SK-N-SH (cell line): ENCODE data around the gene EIF3D. TPM values are rescaled to one million over a fixed set of nuclear protein-coding genes. Genes with fewer than 3 reads are reported as not detected.

Experiments used
- CTCF ChIA-PET: fragments of 300-600, 350-600 bp; formaldehyde crosslinking; extraction: SDS; loops from one replicate; lab custom pipeline; 2021; lab: Yijun Ruan, JAX
- POLR2A ChIA-PET: fragments of 350-600 bp; sonication (Branson Sonifier 250); formaldehyde crosslinking; extraction: SDS; loops from one replicate; lab custom pipeline; 2020; ENCODE audit warnings: antibody characterized with exemption, inconsistent platforms; lab: Yijun Ruan, JAX
- DNase-seq: peaks from one replicate; pipeline ENCODE4 v3.0.0; 2012
- H2AFZ ChIP-seq: fragments of 200-600 bp; sonication (generic); 2 replicates; pipeline ENCODE4 v1.8.1; 2016; ENCODE audit warnings: antibody characterized with exemption, mild to moderate bottlenecking, low read depth
- H3F3A ChIP-seq: fragments of 200-600 bp; sonication (generic); replicated peaks from 2 replicates; pipeline ENCODE3; 2016; ENCODE audit warnings: antibody characterized with exemption, mild to moderate bottlenecking; ENCODE audit not compliant: insufficient read depth
- H3K27ac ChIP-seq, 2 experiments: fragments of 200-500 bp in 1 of 2; fragments of 200-600 bp in 1 of 2; sonication (Bioruptor generic) in 1 of 2; sonication (generic), shearing (Covaris generic) in 1 of 2; 2 replicates each; pipeline versions ENCODE4 v1.5.1 to v1.6.1; 2014 to 2016; ENCODE audit warnings: low read depth in 2 of 2, inconsistent platforms in 1 of 2, low read length in 1 of 2, mild to moderate bottlenecking in 1 of 2, mixed read lengths in 1 of 2
- H3K27me3 ChIP-seq: fragments of 200-600 bp; sonication (generic), shearing (Covaris generic); 2 replicates; pipeline ENCODE4 v1.6.1; 2016; ENCODE audit warnings: mixed run types; ENCODE audit not compliant: insufficient read depth
- H3K36me3 ChIP-seq, 2 experiments: fragments of 200-500 bp in 1 of 2; fragments of 200-600 bp in 1 of 2; sonication (Bioruptor generic) in 1 of 2; sonication (generic) in 1 of 2; replicated peaks in 1 of 2; 2 replicates each; pipeline versions ENCODE3 to v1.5.1; 2014 to 2016; ENCODE audit warnings: low read length in 1 of 2, mild to moderate bottlenecking in 1 of 2; ENCODE audit not compliant: insufficient read depth in 2 of 2, control insufficient read depth in 1 of 2
- H3K4me1 ChIP-seq, 2 experiments: fragments of 200-500 bp in 1 of 2; fragments of 200-600 bp in 1 of 2; sonication (Bioruptor generic) in 1 of 2; sonication (generic), shearing (Covaris generic) in 1 of 2; 2 replicates each; pipeline versions ENCODE4 v1.5.1 to v1.6.1; 2014 to 2016; ENCODE audit warnings: low read depth in 1 of 2, low read length in 1 of 2, mixed run types in 1 of 2; ENCODE audit not compliant: insufficient read depth in 2 of 2, control insufficient read depth in 1 of 2
- H3K4me2 ChIP-seq: fragments of 200-600 bp; sonication (generic), shearing (Covaris generic); 2 replicates; pipeline ENCODE4 v1.6.1; 2017; ENCODE audit warnings: mixed run types
- H3K4me3 ChIP-seq, 2 experiments: fragments of 200-500 bp in 1 of 2; fragments of 200-600 bp in 1 of 2; sonication (Bioruptor generic) in 1 of 2; sonication (generic), shearing (Covaris generic) in 1 of 2; 2 replicates each; pipeline versions ENCODE4 v1.5.1 to v1.8.1; 2014 to 2016; ENCODE audit warnings: low read depth in 2 of 2, inconsistent platforms in 1 of 2, low read length in 1 of 2, mild to moderate bottlenecking in 1 of 2, mixed read lengths in 1 of 2, moderate library complexity in 1 of 2
- H3K79me2 ChIP-seq: fragments of 200-600 bp; sonication (generic); 2 replicates; pipeline ENCODE4 v1.8.1; 2017; ENCODE audit warnings: mild to moderate bottlenecking; ENCODE audit not compliant: insufficient read depth
- H3K9ac ChIP-seq: fragments of 200-600 bp; sonication (generic); 2 replicates; pipeline ENCODE4 v1.6.1; 2017; ENCODE audit warnings: mixed run types
- H3K9me2 ChIP-seq: fragments of 200-600 bp; sonication (generic); 2 replicates; pipeline ENCODE4 v1.6.1; 2017; ENCODE audit warnings: mixed run types
- H3K9me3 ChIP-seq: fragments of 200-600 bp; sonication (generic); 2 replicates; pipeline ENCODE4 v1.6.1; 2017; ENCODE audit warnings: mixed run types, mild to moderate bottlenecking, moderate library complexity
- H4K20me1 ChIP-seq: fragments of 200-600 bp; sonication (generic); 2 replicates; pipeline ENCODE4 v1.6.1; 2017; ENCODE audit warnings: mild to moderate bottlenecking, mixed run types; ENCODE audit not compliant: insufficient read depth
- CHD2 ChIP-seq: fragments of 150-350 bp; IDR thresholded peaks from 2 replicates; pipeline ENCODE4 v1.6.1; 2018; ENCODE audit warnings: low read length; ENCODE audit not compliant: partially characterized antibody
- CTCF ChIP-seq: fragments of 200-600 bp; sonication (generic); IDR thresholded peaks from 2 replicates; pipeline ENCODE4 v1.6.1; 2017; ENCODE audit warnings: antibody characterized with exemption, mild to moderate bottlenecking, moderate library complexity
- ELF1 ChIP-seq: IDR thresholded peaks from 2 replicates; pipeline ENCODE4 v1.4.0; 2012
- FOSL2 ChIP-seq: IDR thresholded peaks from 2 replicates; pipeline ENCODE4 v1.4.0; 2012; ENCODE audit warnings: low read depth, mild to moderate bottlenecking, moderate library complexity, borderline replicate concordance
- GABPA ChIP-seq: IDR thresholded peaks from 2 replicates; pipeline ENCODE4 v1.4.0; 2012; ENCODE audit warnings: low read depth, mild to moderate bottlenecking
- MAX ChIP-seq: IDR thresholded peaks from 2 replicates; pipeline ENCODE4 v1.4.0; 2012; ENCODE audit warnings: low read depth
- MXI1 ChIP-seq: IDR thresholded peaks from 2 replicates; pipeline ENCODE4 v1.6.1; 2012; ENCODE audit warnings: mild to moderate bottlenecking, low read depth, low read length, improper control_type of control experiment
- NRF1 ChIP-seq: IDR thresholded peaks from 2 replicates; pipeline ENCODE4 v1.6.1; 2012; ENCODE audit warnings: low read depth, mild to moderate bottlenecking, low read length
- POLR2AphosphoS5 ChIP-seq: IDR thresholded peaks from 2 replicates; pipeline ENCODE4 v1.6.1; 2012; ENCODE audit warnings: low read depth, low read length
- TAF1 ChIP-seq: IDR thresholded peaks from 2 replicates; pipeline ENCODE4 v1.6.1; 2012; ENCODE audit warnings: low read depth, mild to moderate bottlenecking, low read length, moderate library complexity, borderline replicate concordance
- TEAD4 ChIP-seq: IDR thresholded peaks from 2 replicates; pipeline ENCODE4 v1.4.0; 2012; ENCODE audit warnings: mild to moderate bottlenecking, borderline replicate concordance; ENCODE audit not compliant: insufficient read depth
- WGBS: methylation state at CpG from one replicate; pipeline ENCODE4 v1.1.6; 2017; ENCODE audit warnings: low lambda C conversion rate; 5-methylcytosine and 5-hydroxymethylcytosine counted together
- polyA plus RNA-seq, 3 experiments: library from polyadenylated mRNA; depleted of rRNA; stranded (reverse); fragments of >200 nt; gene quantifications; 2 replicates each; pipeline ENCODE4 v1.2.3, GENCODE V29; 2012

Gene EIF3D
- polyA plus RNA-seq, 1 of the 3 experiments (the other 2 are of a cell fraction) = 423 TPM

- no peaks in the 10 kb centered on the region for H4K20me1 ChIP-seq
- H3K9me2 ChIP-seq = no peaks in the 10 kb centered on the region
- H3F3A ChIP-seq = peaks cover 18% of the 10 kb centered on the region
- H2AFZ ChIP-seq = peak overlapping the region; percentile 83
- H3K4me1 ChIP-seq = peaks cover 5 to 10% of the 10 kb centered on the region in 2 experiments
- no peaks in the 10 kb centered on the region for H3K27me3 ChIP-seq
- peak overlapping the region; percentile 99 for H3K9ac ChIP-seq
- WGBS = 4% methylated on average over 9 of the region's 9 CpGs
- peak overlapping the region; percentile 87 for H3K4me2 ChIP-seq
- DNase-seq = no peak
- peaks cover 12 to 19% of the 10 kb centered on the region in 2 experiments for H3K36me3 ChIP-seq
- H3K27ac ChIP-seq = peak overlapping the region; percentile 91 to 100
- H3K9me3 ChIP-seq = no peaks in the 10 kb centered on the region
- peaks cover 24% of the 10 kb centered on the region for H3K79me2 ChIP-seq
- peak overlapping the region; percentile 70 to 99 for H3K4me3 ChIP-seq
- 0 out of 2 replicates have a peak, but pooled peaks have one; percentile 73 for TF ChIP-seq TAF1
- TF ChIP-seq CHD2 = peak; percentile 44
- TF ChIP-seq POLR2AphosphoS5 = no peak
- TF ChIP-seq MAX = no peak
- TF ChIP-seq, all 33 proteins: peak for 2
- CTCF ChIA-PET = interaction anchor here (1.2 to 4.6 kb wide), 3 partner anchors 11 to 184 kb away, joined by 5 to 32 read pairs (median 10); no protein-coding TSS in a partner anchor
- POLR2A ChIA-PET = interaction anchor here (1.6 kb wide), 1 partner anchor 26 kb away, joined by 9 read pairs; the partner anchor contains the start of gene FOXRED2
Observed at GRCh38 chr22:36480941-36481392, 48.0 kb downstream of the EIF3D start.

GRCh38 chr22:36478966-36479365 is 50.0 kb downstream of the EIF3D start:
- no peak overlapping the region for H3K4me3 ChIP-seq
- no peak overlapping the region for H2AFZ ChIP-seq
- H3K9ac ChIP-seq = no peak overlapping the region
- H3K27ac ChIP-seq = no peak overlapping the region
- no peaks in the 10 kb centered on the region for H3K9me3 ChIP-seq
- no peak overlapping the region for H3K4me2 ChIP-seq
- H3K4me1 ChIP-seq = peaks cover 5 to 10% of the 10 kb centered on the region in 2 experiments
- peaks cover 26 to 27% of the 10 kb centered on the region in 2 experiments for H3K36me3 ChIP-seq
- no peak for TF ChIP-seq NRF1
- no peak for TF ChIP-seq GABPA
- no peak for TF ChIP-seq MXI1
- no peak for DNase-seq
- H3F3A ChIP-seq = peaks cover 12% of the 10 kb centered on the region
- H4K20me1 ChIP-seq = no peaks in the 10 kb centered on the region
- POLR2A ChIA-PET = no interaction called here
- CTCF ChIA-PET = interaction anchor here (0.8 to 4.6 kb wide), 2 partner anchors 9 to 178 kb away, joined by 3 to 32 read pairs; no protein-coding TSS in a partner anchor
- 96% methylated on average over 4 of the region's 4 CpGs for WGBS
- peaks cover 28% of the 10 kb centered on the region for H3K79me2 ChIP-seq
- H3K9me2 ChIP-seq = no peaks in the 10 kb centered on the region
- H3K27me3 ChIP-seq = no peaks in the 10 kb centered on the region

- Histone ChIP-seq H3K9me2 (no peaks in the 10 kb centered on the region), H3K4me1 (peaks cover 0 to 2% of the 10 kb centered on the region in 2 experiments; a peak in 1 of 4 replicates), H3K79me2 (peaks cover 20% of the 10 kb centered on the region), H3K9me3 (no peaks in the 10 kb centered on the region), H3K27ac (no peak overlapping the region), H3K9ac (no peak overlapping the region), H3K36me3 (peaks cover 33 to 35% of the 10 kb centered on the region in 2 experiments), H4K20me1 (no peaks in the 10 kb centered on the region), H3K27me3 (no peaks in the 10 kb centered on the region), H2AFZ (no peak overlapping the region)
- WGBS = 98% methylated on average over 6 of the region's 6 CpGs
- DNase-seq = no peak
- CTCF ChIA-PET = interaction anchor here (0.8 to 16.8 kb wide), 5 partner anchors 64 to 198 kb away, joined by 3 to 329 read pairs (median 4); no protein-coding TSS in a partner anchor
- POLR2A ChIA-PET = no interaction called here
- no peak for TF ChIP-seq FOSL2
- no peak for TF ChIP-seq MAX
- TF ChIP-seq GABPA = no peak
- TF ChIP-seq TEAD4 = no peak
- TF ChIP-seq CTCF = no peak
- TF ChIP-seq ELF1 = no peak
- TF ChIP-seq, all 33 proteins: peak for 0
- Histone ChIP-seq H3K4me2 (no peak overlapping the region), H3F3A (peaks cover 7% of the 10 kb centered on the region), H3K4me3 (no peak overlapping the region)
Observed at GRCh38 chr22:36475341-36475740, 53.6 kb downstream of the EIF3D start.
